Heart left ventricle (tissue), 16 donors: ENCODE results near the gene CFAP77. TPM values are rescaled to one million over a fixed set of nuclear protein-coding genes. Genes with fewer than 3 reads are reported as not detected.

Experiments
- ATAC-seq, 4 donors: fragments of 200-7000 bp; cut with Tn5 transposase; one replicate each; pipeline ENCODE4 v1.9.1; 2020 to 2022; ENCODE audit warnings: moderate library complexity in 4 of 4, mild to moderate bottlenecking in 3 of 4, moderate number of reproducible peaks in 1 of 4
- DNase-seq, 5 donors: peaks; one replicate each; pipeline ENCODE4 v3.0.0-alpha.2; 2020
- H3K27ac ChIP-seq, 12 donors: fragments of 200-600 bp; sonication (generic) in 4 of 12; one replicate each; pipeline versions ENCODE4 v1.5.0 to v1.8.0; 2016 to 2022; ENCODE audit warnings: mild to moderate bottlenecking in 2 of 12
- H3K27me3 ChIP-seq, 9 donors: fragments of 200-600 bp; sonication (generic) in 2 of 9; one replicate each; pipeline versions ENCODE4 v1.5.1 to v1.8.0; 2016 to 2022; ENCODE audit warnings: mild to moderate bottlenecking in 3 of 9
- H3K36me3 ChIP-seq, 9 donors: fragments of 200-600 bp; sonication (generic) in 2 of 9; one replicate each; pipeline versions ENCODE4 v1.5.0 to v1.8.0; 2018 to 2022; ENCODE audit warnings: mild to moderate bottlenecking in 2 of 9
- H3K4me1 ChIP-seq, 12 donors: fragments of 200-600 bp; sonication (generic) in 4 of 12; one replicate each; pipeline versions ENCODE4 v1.5.0 to v1.8.0; 2016 to 2022; ENCODE audit warnings: mild to moderate bottlenecking in 3 of 12
- H3K4me3 ChIP-seq, 12 donors: fragments of 200-600 bp; sonication (generic) in 4 of 12; one replicate each; pipeline versions ENCODE4 v1.5.0 to v1.8.0; 2017 to 2022; ENCODE audit warnings: mild to moderate bottlenecking in 9 of 12, moderate library complexity in 4 of 12
- H3K9me3 ChIP-seq, 12 donors: fragments of 200-600 bp; sonication (generic) in 4 of 12; one replicate each; pipeline versions ENCODE4 v1.5.0 to v1.8.0; 2016 to 2022; ENCODE audit warnings: mild to moderate bottlenecking in 1 of 12
- CTCF ChIP-seq, 12 donors: fragments of 200-600 bp; sonication (generic) in 4 of 12; IDR thresholded peaks; one replicate each; pipeline versions ENCODE4 v1.5.0 to v1.8.0; 2018 to 2022; ENCODE audit warnings: antibody characterized with exemption in 12 of 12, mild to moderate bottlenecking in 5 of 12
- POLR2A ChIP-seq, 2 donors: fragments of 450-650 bp; IDR thresholded peaks; one replicate each; pipeline ENCODE4 v1.6.1; 2017; ENCODE audit warnings: antibody characterized with exemption in 2 of 2, mild to moderate bottlenecking in 2 of 2, moderate library complexity in 2 of 2
- WGBS, 4 donors: extraction: QIAGEN DNeasy Blood & Tissue Kit in 2 of 4; methylation state at CpG; one replicate each; pipeline versions ENCODE4 v1.1.5 to v1.1.7; 2013 to 2018; 5-methylcytosine and 5-hydroxymethylcytosine counted together
- intact Hi-C, 10 donors: fragments of 100-400 bp; cut with DNase I; formaldehyde crosslinking; loops; one replicate each; pipeline versions ENCODE4 v1.11.1 to v1.14.2; 2022
- polyA plus RNA-seq, 2 donors: library from polyadenylated mRNA; stranded (reverse); fragments of 200-250 nt; gene quantifications; one replicate each; pipeline ENCODE4 v1.2.3, GENCODE V29; 2013
- total RNA-seq, 9 donors: library from RNA; depleted of rRNA in 2 of 9; stranded (reverse); fragments of >200 nt in 2 of 9; fragmentation: NEBNext Ultra II Directional in 3 of 9; extraction: Animal tissue kit (Norgen Biotek cat#: 25700) in 3 of 9; gene quantifications; one replicate each; pipeline versions ENCODE4 v1.1.0 to v1.2.4, GENCODE V29; 2016 to 2023
- donor health status: ischemic (EF 13 %, LVEDD 7.1; RV severe dilation, severe dysfunction).
- donor health status: healthy with polysubstance abuse.
- donor health status: DM: no; HTN: yes; CAD: no.
- donor health status: DM: no; HTN: no; CAD: no.
- donor health status: ischemic (EF 25% LVEDD 6.9; RV normal size, moderate dysfunction).
- donor health status: ischemic (EF 25% LVEDD 5.7; RV mildly dilated, moderate dysfunction).
- donor health status: healthy.
- donor health status: DM: yes; HTN: yes; CAD: no.
- donor health status: ischemic (EF 35%, LVEDD 5.7; RV mildly dilated, moderate dysfunction).
- donor health status: nonischemic (EF 11% LVEDD 7.7; RV severe dilation, severe dysfunction).
- donor health status: DM: yes; HTN: yes; CAD: no.
- donor health status: PGD.
- donor health status: ischemic (EF 29% LVEDD 5.4; RV normal size, mild dysfunction).
- donor health status: nonischemic (EF 23%, LVEDD 6.1; RV moderate dilation, normal function).

Gene CFAP77
- total and polyA plus RNA-seq, 11 donors: 1.3 to 6.8 (median 2.2) TPM

GRCh38 chr9:132381966-132382541, 28.0 kb upstream of the CFAP77 start:
- 88 to 94% (median 92%) methylated on average over 9 of the region's 9 CpGs for WGBS, 4 donors
- peaks cover 0 to 85% (median 74%) of the 10 kb centered on the region in 9 donors for H3K36me3 ChIP-seq
- H3K4me3 ChIP-seq: peak overlapping the region in 1 of 12 donors; percentile 8
- ATAC-seq: peak in 1 of 4 donors; percentile 20
- no peaks in the 10 kb centered on the region for H3K9me3 ChIP-seq
- peaks cover 0 to 10% (median 0%) of the 10 kb centered on the region in 12 donors for H3K4me1 ChIP-seq
- no peaks in the 10 kb centered on the region for H3K27me3 ChIP-seq
- intact Hi-C loops: no loop called here
- TF ChIP-seq CTCF (IDR thresholded peaks at IDR 0.05) (no peak), POLR2A (IDR thresholded peaks at IDR 0.05) (no peak)
- no peak for DNase-seq
- H3K27ac ChIP-seq: peak overlapping the region in 1 of 12 donors; percentile 80

GRCh38 chr9:132383462-132383883, 26.5 kb upstream of the CFAP77 start:
- ATAC-seq: no peak
- H3K4me3 ChIP-seq: no peak overlapping the region
- peaks cover 0 to 99% (median 83%) of the 10 kb centered on the region in 9 donors for H3K36me3 ChIP-seq
- H3K27ac ChIP-seq: no peak overlapping the region
- DNase-seq: no peak
- no peaks in the 10 kb centered on the region for H3K27me3 ChIP-seq
- 83 to 89% (median 88%) methylated on average over 10 of the region's 10 CpGs for WGBS, 4 donors
- H3K4me1 ChIP-seq: peaks cover 0 to 10% (median 0%) of the 10 kb centered on the region in 12 donors
- intact Hi-C loops: no loop called here
- no peaks in the 10 kb centered on the region for H3K9me3 ChIP-seq
- TF ChIP-seq POLR2A (IDR thresholded peaks at IDR 0.05): no peak
- no peak for TF ChIP-seq CTCF (IDR thresholded peaks at IDR 0.05)

- ATAC-seq (no peak), DNase-seq (no peak)
- Histone ChIP-seq H3K9me3 (no peaks in the 10 kb centered on the region), H3K27me3 (no peaks in the 10 kb centered on the region), H3K4me1 (peaks cover 0 to 10% (median 0%) of the 10 kb centered on the region in 12 donors), H3K36me3 (peaks cover 0 to 99% (median 83%) of the 10 kb centered on the region in 9 donors), H3K4me3 (no peak overlapping the region), H3K27ac (no peak overlapping the region)
- 92 to 95% (median 94%) methylated on average over 8 of the region's 8 CpGs for WGBS, 4 donors
- TF ChIP-seq POLR2A (IDR thresholded peaks at IDR 0.05): no peak
- TF ChIP-seq CTCF (IDR thresholded peaks at IDR 0.05): no peak
- intact Hi-C loops: no loop called here
Observed at GRCh38 chr9:132384376-132384775, 25.6 kb upstream of the CFAP77 start.

GRCh38 chr9:132387133-132387532, 22.9 kb upstream of the CFAP77 start:
- no peak overlapping the region for H3K27ac ChIP-seq
- no peaks in the 10 kb centered on the region for H3K27me3 ChIP-seq
- ATAC-seq (no peak), DNase-seq (no peak)
- intact Hi-C loops: no loop called here
- TF ChIP-seq POLR2A (IDR thresholded peaks at IDR 0.05) (no peak), CTCF (IDR thresholded peaks at IDR 0.05) (no peak)
- peaks cover 6 to 100% (median 89%) of the 10 kb centered on the region in 9 donors for H3K36me3 ChIP-seq
- no peak overlapping the region for H3K4me3 ChIP-seq
- no peaks in the 10 kb centered on the region for H3K9me3 ChIP-seq
- WGBS, 4 donors: 88 to 98% (median 94%) methylated on average over 7 of the region's 7 CpGs
- peaks cover 0 to 10% (median 0%) of the 10 kb centered on the region in 12 donors for H3K4me1 ChIP-seq
